HepG2 (cell line): ENCODE results near the gene CHST12. TPM values are rescaled to one million over a fixed set of nuclear protein-coding genes. Genes with fewer than 3 reads are reported as not detected.
A peak's percentile ranks its signal among the peaks of the same experiment; 100 is the strongest.

Source experiments
- ELF4 ChIP-seq: sonication (generic); formaldehyde crosslinking; IDR thresholded peaks from 2 replicates; pipeline ENCODE4 v1.5.0; 2020; ENCODE audit warnings: missing genetic modification reagents, mild to moderate bottlenecking, moderate library complexity, borderline replicate concordance
- FOXO1 ChIP-seq: sonication (generic); formaldehyde crosslinking; IDR thresholded peaks from 2 replicates; pipeline ENCODE4 v1.4.0; 2020; ENCODE audit warnings: missing genetic modification reagents
- MED1 ChIP-seq: sonication (generic); formaldehyde crosslinking; IDR thresholded peaks from 2 replicates; pipeline ENCODE4 v1.4.0; 2020; ENCODE audit warnings: missing genetic modification reagents
- MEF2D ChIP-seq: sonication (generic); formaldehyde crosslinking; IDR thresholded peaks from 2 replicates; pipeline ENCODE4 v1.5.1; 2020; ENCODE audit warnings: mild to moderate bottlenecking, missing genetic modification reagents
- PHF8 ChIP-seq: sonication (generic); formaldehyde crosslinking; IDR thresholded peaks from 2 replicates; pipeline ENCODE4 v1.5.0; 2020; ENCODE audit warnings: missing genetic modification reagents
- SRY ChIP-seq: sonication (generic); formaldehyde crosslinking; IDR thresholded peaks from 2 replicates; pipeline ENCODE4 v1.8.0; 2022; ENCODE audit warnings: mild to moderate bottlenecking, missing genetic modification reagents
- TARDBP ChIP-seq: sonication (generic); formaldehyde crosslinking; IDR thresholded peaks from 2 replicates; pipeline ENCODE4 v1.8.0; 2022; ENCODE audit warnings: mild to moderate bottlenecking, missing genetic modification reagents
- ZNF263 ChIP-seq: sonication (generic); formaldehyde crosslinking; IDR thresholded peaks from 2 replicates; pipeline ENCODE4 v1.4.0; 2020; ENCODE audit warnings: missing genetic modification reagents
- ZNF687 ChIP-seq: sonication (generic); formaldehyde crosslinking; IDR thresholded peaks from 2 replicates; pipeline ENCODE4 v1.5.1; 2020; ENCODE audit warnings: mild to moderate bottlenecking, missing genetic modification reagents, moderate library complexity
- ZNF704 ChIP-seq: sonication (generic); formaldehyde crosslinking; IDR thresholded peaks from 2 replicates; pipeline ENCODE4 v1.8.1; 2023; ENCODE audit warnings: mild to moderate bottlenecking, inconsistent platforms, moderate library complexity, missing genetic modification reagents, borderline replicate concordance
- polyA plus RNA-seq, 8 experiments: library from polyadenylated mRNA; depleted of rRNA in 3 of 8; stranded (reverse) in 7 of 8; unstranded in 1 of 8; fragments of >200 nt; fragmentation: Illumina TruSeq in 4 of 8; extraction: Trizol in 4 of 8; gene quantifications; 2 replicates each; pipeline versions ENCODE4 v1.2.1 to v1.2.3, GENCODE V29; 2011 to 2016; ENCODE audit warnings: low read depth in 4 of 8, missing spikeins in 1 of 8, mixed read lengths in 1 of 8; ENCODE audit not compliant: insufficient read depth in 1 of 8
- total RNA-seq, 5 experiments: library from RNA; depleted of rRNA; stranded (reverse); fragments of >200 nt; fragmentation: Illumina TruSeq; extraction: Trizol; gene quantifications; 2 replicates each; pipeline ENCODE4 v1.2.3, GENCODE V29; 2016; ENCODE audit warnings: low read depth in 1 of 5
- TF ChIP-seq, protein P1 (sequence below): sonication (generic); formaldehyde crosslinking; IDR thresholded peaks from 2 replicates; pipeline ENCODE4 v1.4.0; 2020; ENCODE audit warnings: mild to moderate bottlenecking, low read depth, missing genetic modification reagents
- TF ChIP-seq, protein P2 (sequence below): sonication (generic); formaldehyde crosslinking; IDR thresholded peaks from 2 replicates; pipeline ENCODE4 v1.5.0; 2020; ENCODE audit warnings: missing genetic modification reagents
- TF ChIP-seq, protein P3 (sequence below): IDR thresholded peaks from 2 replicates; pipeline ENCODE4 v1.6.1; 2016; ENCODE audit warnings: mild to moderate bottlenecking, missing biosample characterization, missing genetic modification reagents
- TF ChIP-seq, protein P4 (sequence below): sonication (generic); formaldehyde crosslinking; IDR thresholded peaks from 2 replicates; pipeline ENCODE4 v1.4.0; 2020; ENCODE audit warnings: missing genetic modification reagents
- TF ChIP-seq, protein P5 (sequence below): IDR thresholded peaks from 2 replicates; pipeline ENCODE4 v1.6.1; 2012; ENCODE audit warnings: inconsistent platforms
- TF ChIP-seq, protein P6 (sequence below): sonication (generic); formaldehyde crosslinking; IDR thresholded peaks from 2 replicates; pipeline ENCODE4 v1.8.1; 2023; ENCODE audit warnings: mild to moderate bottlenecking, missing genetic modification reagents

Gene CHST12
- total and polyA plus RNA-seq, 2 of the 13 experiments (the other 11 are each of a cell fraction or from before 2014, with no cell fraction given), result 6.4 to 15.8 TPM

GRCh38 chr7:2451171-2452073 is 48.0 kb downstream of the CHST12 start (continued):
- TF ChIP-seq, protein P1, sequence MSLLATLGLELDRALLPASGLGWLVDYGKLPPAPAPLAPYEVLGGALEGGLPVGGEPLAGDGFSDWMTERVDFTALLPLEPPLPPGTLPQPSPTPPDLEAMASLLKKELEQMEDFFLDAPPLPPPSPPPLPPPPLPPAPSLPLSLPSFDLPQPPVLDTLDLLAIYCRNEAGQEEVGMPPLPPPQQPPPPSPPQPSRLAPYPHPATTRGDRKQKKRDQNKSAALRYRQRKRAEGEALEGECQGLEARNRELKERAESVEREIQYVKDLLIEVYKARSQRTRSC (CRISPR knock-in tag), result peak; percentile 88; the same call in 1 of the 2 replicates
- peak; percentile 54; the same call in 1 of the 2 replicates for TF ChIP-seq MED1
- TF ChIP-seq, protein P2, sequence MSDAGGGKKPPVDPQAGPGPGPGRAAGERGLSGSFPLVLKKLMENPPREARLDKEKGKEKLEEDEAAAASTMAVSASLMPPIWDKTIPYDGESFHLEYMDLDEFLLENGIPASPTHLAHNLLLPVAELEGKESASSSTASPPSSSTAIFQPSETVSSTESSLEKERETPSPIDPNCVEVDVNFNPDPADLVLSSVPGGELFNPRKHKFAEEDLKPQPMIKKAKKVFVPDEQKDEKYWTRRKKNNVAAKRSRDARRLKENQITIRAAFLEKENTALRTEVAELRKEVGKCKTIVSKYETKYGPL, result no peak
- TF ChIP-seq SRY, result 0 out of 2 replicates have a peak, but pooled peaks have one; percentile 38
- TF ChIP-seq, protein P3, sequence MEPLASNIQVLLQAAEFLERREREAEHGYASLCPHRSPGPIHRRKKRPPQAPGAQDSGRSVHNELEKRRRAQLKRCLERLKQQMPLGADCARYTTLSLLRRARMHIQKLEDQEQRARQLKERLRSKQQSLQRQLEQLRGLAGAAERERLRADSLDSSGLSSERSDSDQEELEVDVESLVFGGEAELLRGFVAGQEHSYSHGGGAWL (CRISPR knock-in tag), result peak; percentile 76; the same call in 1 of the 2 replicates
- TF ChIP-seq PHF8, result peak; percentile 58; the same call in 1 of the 2 replicates
- TF ChIP-seq ZNF687 (CRISPR knock-in tag), result peak; percentile 98
- TF ChIP-seq ZNF704 (CRISPR knock-in tag), result 0 out of 2 replicates have a peak, but pooled peaks have one; percentile 63
- TF ChIP-seq TARDBP, result peak; percentile 67; the same call in 1 of the 2 replicates
- TF ChIP-seq MEF2D (CRISPR knock-in tag), result peak; percentile 71; the same call in 1 of the 2 replicates
- TF ChIP-seq, protein P4, sequence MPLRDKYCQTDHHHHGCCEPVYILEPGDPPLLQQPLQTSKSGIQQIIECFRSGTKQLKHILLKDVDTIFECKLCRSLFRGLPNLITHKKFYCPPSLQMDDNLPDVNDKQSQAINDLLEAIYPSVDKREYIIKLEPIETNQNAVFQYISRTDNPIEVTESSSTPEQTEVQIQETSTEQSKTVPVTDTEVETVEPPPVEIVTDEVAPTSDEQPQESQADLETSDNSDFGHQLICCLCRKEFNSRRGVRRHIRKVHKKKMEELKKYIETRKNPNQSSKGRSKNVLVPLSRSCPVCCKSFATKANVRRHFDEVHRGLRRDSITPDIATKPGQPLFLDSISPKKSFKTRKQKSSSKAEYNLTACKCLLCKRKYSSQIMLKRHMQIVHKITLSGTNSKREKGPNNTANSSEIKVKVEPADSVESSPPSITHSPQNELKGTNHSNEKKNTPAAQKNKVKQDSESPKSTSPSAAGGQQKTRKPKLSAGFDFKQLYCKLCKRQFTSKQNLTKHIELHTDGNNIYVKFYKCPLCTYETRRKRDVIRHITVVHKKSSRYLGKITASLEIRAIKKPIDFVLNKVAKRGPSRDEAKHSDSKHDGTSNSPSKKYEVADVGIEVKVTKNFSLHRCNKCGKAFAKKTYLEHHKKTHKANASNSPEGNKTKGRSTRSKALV (CRISPR knock-in tag), result peak; percentile 90
- TF ChIP-seq, protein P5, sequence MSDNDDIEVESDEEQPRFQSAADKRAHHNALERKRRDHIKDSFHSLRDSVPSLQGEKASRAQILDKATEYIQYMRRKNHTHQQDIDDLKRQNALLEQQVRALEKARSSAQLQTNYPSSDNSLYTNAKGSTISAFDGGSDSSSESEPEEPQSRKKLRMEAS, result peak; percentile 85
- TF ChIP-seq ELF4 (CRISPR knock-in tag), result no peak
- TF ChIP-seq, protein P6, sequence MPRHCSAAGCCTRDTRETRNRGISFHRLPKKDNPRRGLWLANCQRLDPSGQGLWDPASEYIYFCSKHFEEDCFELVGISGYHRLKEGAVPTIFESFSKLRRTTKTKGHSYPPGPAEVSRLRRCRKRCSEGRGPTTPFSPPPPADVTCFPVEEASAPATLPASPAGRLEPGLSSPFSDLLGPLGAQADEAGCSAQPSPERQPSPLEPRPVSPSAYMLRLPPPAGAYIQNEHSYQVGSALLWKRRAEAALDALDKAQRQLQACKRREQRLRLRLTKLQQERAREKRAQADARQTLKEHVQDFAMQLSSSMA (CRISPR knock-in tag), result peak; percentile 54; the same call in 1 of the 2 replicates
- TF ChIP-seq ZNF263 (CRISPR knock-in tag), result peak; percentile 14
- 0 out of 2 replicates have a peak, but pooled peaks have one; percentile 10 for TF ChIP-seq FOXO1 (CRISPR knock-in tag)
